Measurements from ENCODE around the gene TTC23.

The TTC23 gene

DNA sequence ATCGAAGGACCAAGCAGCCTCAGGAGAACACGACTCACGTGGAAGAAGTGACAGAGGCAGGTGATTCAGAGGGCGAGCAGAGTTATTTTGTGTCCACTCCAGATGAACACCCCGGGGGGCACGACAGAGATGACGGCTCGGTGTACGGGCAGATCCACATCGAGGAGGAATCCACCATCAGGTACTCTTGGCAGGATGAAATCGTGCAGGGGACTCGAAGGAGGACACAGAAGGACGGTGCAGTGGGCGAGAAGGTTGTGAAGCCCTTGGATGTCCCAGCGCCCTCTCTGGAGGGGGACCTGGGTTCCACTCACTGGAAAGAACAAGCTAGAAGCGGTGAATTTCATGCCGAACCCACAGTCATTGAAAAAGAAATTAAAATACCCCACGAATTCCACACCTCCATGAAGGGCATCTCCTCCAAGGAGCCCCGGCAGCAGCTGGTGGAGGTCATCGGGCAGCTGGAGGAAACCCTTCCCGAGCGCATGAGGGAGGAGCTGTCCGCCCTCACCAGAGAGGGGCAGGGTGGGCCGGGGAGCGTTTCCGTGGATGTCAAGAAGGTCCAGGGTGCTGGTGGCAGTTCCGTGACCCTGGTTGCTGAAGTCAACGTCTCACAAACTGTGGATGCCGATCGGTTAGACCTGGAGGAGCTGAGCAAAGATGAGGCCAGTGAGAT, 118.5 kb downstream of the TTC23 start:
- H3K27me3 ChIP-seq (ENCODE audit: insufficient read depth, low read length) = no peaks in the 10 kb centered on the region
- no peak overlapping the region for H3K4me3 ChIP-seq (ENCODE audit: low read length)
- H3K9ac ChIP-seq (ENCODE audit: low read depth, low read length) = no peak overlapping the region
- no peaks in the 10 kb centered on the region for H3K9me3 ChIP-seq (ENCODE audit: insufficient read depth, low read depth, low read length)
- no peaks in the 10 kb centered on the region for H3K36me3 ChIP-seq (ENCODE audit: insufficient read depth, low read depth, low read length)
- H3K27ac ChIP-seq (ENCODE audit: low read length) = no peak overlapping the region
- no peaks in the 10 kb centered on the region for H3K4me1 ChIP-seq (ENCODE audit: insufficient read depth, low read length)

DNA sequence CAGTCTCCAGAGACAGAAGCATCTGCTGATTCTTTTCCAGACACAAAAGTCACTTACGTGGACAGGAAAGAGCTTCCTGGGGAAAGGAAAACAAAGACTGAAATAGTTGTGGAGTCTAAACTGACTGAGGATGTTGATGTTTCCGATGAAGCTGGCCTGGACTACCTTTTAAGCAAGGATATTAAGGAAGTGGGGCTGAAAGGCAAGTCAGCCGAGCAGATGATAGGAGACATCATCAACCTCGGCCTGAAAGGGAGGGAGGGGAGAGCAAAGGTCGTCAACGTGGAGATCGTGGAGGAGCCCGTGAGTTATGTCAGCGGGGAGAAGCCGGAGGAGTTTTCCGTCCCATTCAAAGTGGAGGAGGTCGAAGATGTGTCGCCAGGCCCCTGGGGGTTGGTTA, 119.1 kb downstream of the TTC23 start:
- no peak overlapping the region for H3K27ac ChIP-seq (ENCODE audit: low read length)
- no peaks in the 10 kb centered on the region for H3K9me3 ChIP-seq (ENCODE audit: insufficient read depth, low read depth, low read length)
- H3K4me3 ChIP-seq (ENCODE audit: low read length) = no peak overlapping the region
- no peaks in the 10 kb centered on the region for H3K27me3 ChIP-seq (ENCODE audit: insufficient read depth, low read length)
- H3K36me3 ChIP-seq (ENCODE audit: insufficient read depth, low read depth, low read length) = no peaks in the 10 kb centered on the region
- no peak overlapping the region for H3K9ac ChIP-seq (ENCODE audit: low read depth, low read length)
- no peaks in the 10 kb centered on the region for H3K4me1 ChIP-seq (ENCODE audit: insufficient read depth, low read length)

DNA sequence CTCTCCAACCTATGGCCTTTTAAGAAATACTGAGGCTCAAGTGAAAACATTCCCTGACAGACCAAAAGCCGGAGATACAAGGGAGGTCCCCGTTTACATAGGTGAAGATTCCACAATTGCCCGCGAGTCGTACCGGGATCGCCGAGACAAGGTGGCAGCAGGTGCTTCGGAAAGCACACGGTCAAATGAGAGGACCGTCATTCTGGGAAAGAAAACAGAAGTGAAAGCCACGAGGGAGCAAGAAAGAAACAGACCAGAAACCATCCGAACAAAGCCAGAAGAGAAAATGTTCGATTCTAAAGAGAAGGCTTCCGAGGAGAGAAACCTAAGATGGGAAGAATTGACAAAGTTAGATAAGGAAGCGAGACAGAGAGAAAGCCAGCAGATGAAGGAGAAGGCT, 119.7 kb downstream of the TTC23 start:
- Histone ChIP-seq H3K36me3 (ENCODE audit: insufficient read depth, low read depth, low read length) (no peaks in the 10 kb centered on the region), H3K9ac (ENCODE audit: low read depth, low read length) (no peak overlapping the region), H3K27ac (ENCODE audit: low read length) (no peak overlapping the region), H3K27me3 (ENCODE audit: insufficient read depth, low read length) (no peaks in the 10 kb centered on the region), H3K4me1 (ENCODE audit: insufficient read depth, low read length) (0 out of 2 replicates have a peak, but pooled peaks cover under 1% of the 10 kb centered on the region), H3K4me3 (ENCODE audit: low read length) (no peak overlapping the region), H3K9me3 (ENCODE audit: insufficient read depth, low read depth, low read length) (no peaks in the 10 kb centered on the region)

DNA sequence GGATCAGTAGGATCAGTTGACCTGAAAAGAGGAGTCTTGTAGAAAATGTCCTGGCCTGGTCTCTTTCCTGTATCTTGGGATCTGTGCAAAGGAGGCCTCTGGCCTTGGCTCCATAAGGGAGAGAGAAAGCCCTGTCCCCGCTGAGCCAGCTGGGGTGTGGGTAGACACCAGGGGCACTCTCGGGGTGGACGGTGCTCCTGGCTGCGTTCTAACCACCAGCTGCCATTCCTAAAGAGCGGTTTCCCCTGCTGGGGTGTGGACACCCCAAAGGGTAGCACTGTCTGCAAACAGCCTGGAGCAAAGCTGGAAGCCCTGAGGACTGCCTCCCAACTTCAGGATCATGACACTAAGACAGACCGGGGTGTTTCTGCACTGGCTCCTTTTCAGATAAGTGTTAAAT, 121.0 kb downstream of the TTC23 start:
- H3K27ac ChIP-seq (ENCODE audit: low read length) = no peak overlapping the region
- H3K9ac ChIP-seq (ENCODE audit: low read depth, low read length) = no peak overlapping the region
- H3K4me3 ChIP-seq (ENCODE audit: low read length) = no peak overlapping the region
- H3K36me3 ChIP-seq (ENCODE audit: insufficient read depth, low read depth, low read length) = no peaks in the 10 kb centered on the region
- H3K27me3 ChIP-seq (ENCODE audit: insufficient read depth, low read length) = no peaks in the 10 kb centered on the region
- peaks cover 4% of the 10 kb centered on the region for H3K4me1 ChIP-seq (ENCODE audit: insufficient read depth, low read length)
- H3K9me3 ChIP-seq (ENCODE audit: insufficient read depth, low read depth, low read length) = no peaks in the 10 kb centered on the region

DNA sequence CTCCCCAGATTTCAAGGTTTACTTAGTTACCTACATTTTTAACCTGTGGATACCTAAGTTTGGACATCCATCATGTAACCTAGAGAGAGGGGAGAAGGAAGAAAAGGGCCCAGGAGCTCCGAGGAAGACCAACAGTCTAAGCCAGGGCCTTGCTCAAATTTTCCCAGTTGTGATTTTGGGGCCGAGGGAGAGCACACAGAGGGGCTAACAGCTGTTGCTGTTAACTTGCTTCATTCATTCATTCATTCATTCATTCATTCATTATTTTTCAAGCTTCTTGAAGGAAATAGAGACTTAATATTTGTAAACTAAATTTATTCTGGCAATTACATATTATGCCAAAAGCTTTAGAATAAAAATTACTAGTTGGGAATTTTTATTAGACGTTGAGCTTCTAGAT, 121.6 kb downstream of the TTC23 start:
- H3K27ac ChIP-seq (ENCODE audit: low read length) = no peak overlapping the region
- H3K4me3 ChIP-seq (ENCODE audit: low read length) = no peak overlapping the region
- no peaks in the 10 kb centered on the region for H3K9me3 ChIP-seq (ENCODE audit: insufficient read depth, low read depth, low read length)
- peaks cover 8% of the 10 kb centered on the region for H3K4me1 ChIP-seq (ENCODE audit: insufficient read depth, low read length)
- no peak overlapping the region for H3K9ac ChIP-seq (ENCODE audit: low read depth, low read length)
- no peaks in the 10 kb centered on the region for H3K27me3 ChIP-seq (ENCODE audit: insufficient read depth, low read length)
- H3K36me3 ChIP-seq (ENCODE audit: insufficient read depth, low read depth, low read length) = no peaks in the 10 kb centered on the region

DNA sequence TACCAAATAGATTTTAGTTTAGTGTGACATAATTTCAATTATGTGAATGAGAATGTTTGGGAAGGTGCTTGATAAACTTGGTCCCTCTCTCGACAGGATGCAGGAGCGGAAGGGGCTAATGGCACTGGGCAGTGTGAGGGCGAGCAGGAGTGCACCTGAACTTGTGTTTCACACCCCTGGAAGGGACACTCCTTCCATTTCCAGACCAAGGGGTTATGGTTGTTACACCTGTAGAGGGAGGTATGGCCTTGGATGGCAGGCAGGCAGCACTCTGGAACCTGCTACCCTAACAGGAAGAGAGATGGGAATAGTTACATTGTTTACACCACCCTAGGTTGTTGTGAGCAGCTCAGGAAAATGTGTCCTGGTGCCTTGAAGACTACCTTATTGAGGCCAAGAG, 122.5 kb downstream of the TTC23 start:
- Histone ChIP-seq H3K4me1 (ENCODE audit: insufficient read depth, low read length) (peaks cover 8% of the 10 kb centered on the region), H3K36me3 (ENCODE audit: insufficient read depth, low read depth, low read length) (no peaks in the 10 kb centered on the region), H3K4me3 (ENCODE audit: low read length) (no peak overlapping the region), H3K27me3 (ENCODE audit: insufficient read depth, low read length) (no peaks in the 10 kb centered on the region), H3K9me3 (ENCODE audit: insufficient read depth, low read depth, low read length) (no peaks in the 10 kb centered on the region), H3K9ac (ENCODE audit: low read depth, low read length) (no peak overlapping the region), H3K27ac (ENCODE audit: low read length) (no peak overlapping the region)

DNA sequence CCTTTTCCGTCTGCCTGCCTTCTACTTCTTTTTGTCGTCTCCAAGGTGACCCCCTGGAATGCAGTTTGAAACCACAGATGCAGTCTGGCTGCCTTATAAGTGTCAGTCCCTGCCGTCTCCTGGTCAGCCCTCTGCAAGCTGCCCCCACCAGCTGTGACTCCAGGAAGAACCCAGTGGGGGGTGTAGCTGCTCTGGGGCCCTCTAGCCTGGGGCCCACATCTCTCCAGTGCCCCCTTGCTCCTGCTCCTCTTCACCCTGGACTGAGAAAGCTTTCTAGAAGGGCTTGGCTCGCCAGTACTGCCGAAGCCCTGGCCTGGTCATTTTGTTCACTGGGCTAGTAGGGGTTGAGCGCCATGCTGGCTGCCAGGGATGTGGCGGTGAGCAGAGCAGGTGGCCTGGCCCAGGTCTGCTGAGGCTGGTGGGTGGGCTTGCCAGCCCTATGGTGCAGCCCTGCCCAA, 123.2 kb downstream of the TTC23 start:
- H3K9ac ChIP-seq (ENCODE audit: low read depth, low read length) = no peak overlapping the region
- no peak overlapping the region for H3K4me3 ChIP-seq (ENCODE audit: low read length)
- H3K36me3 ChIP-seq (ENCODE audit: insufficient read depth, low read depth, low read length) = no peaks in the 10 kb centered on the region
- peaks cover 8% of the 10 kb centered on the region for H3K4me1 ChIP-seq (ENCODE audit: insufficient read depth, low read length)
- H3K27ac ChIP-seq (ENCODE audit: low read length) = no peak overlapping the region
- no peaks in the 10 kb centered on the region for H3K27me3 ChIP-seq (ENCODE audit: insufficient read depth, low read length)
- H3K9me3 ChIP-seq (ENCODE audit: insufficient read depth, low read depth, low read length) = no peaks in the 10 kb centered on the region

DNA sequence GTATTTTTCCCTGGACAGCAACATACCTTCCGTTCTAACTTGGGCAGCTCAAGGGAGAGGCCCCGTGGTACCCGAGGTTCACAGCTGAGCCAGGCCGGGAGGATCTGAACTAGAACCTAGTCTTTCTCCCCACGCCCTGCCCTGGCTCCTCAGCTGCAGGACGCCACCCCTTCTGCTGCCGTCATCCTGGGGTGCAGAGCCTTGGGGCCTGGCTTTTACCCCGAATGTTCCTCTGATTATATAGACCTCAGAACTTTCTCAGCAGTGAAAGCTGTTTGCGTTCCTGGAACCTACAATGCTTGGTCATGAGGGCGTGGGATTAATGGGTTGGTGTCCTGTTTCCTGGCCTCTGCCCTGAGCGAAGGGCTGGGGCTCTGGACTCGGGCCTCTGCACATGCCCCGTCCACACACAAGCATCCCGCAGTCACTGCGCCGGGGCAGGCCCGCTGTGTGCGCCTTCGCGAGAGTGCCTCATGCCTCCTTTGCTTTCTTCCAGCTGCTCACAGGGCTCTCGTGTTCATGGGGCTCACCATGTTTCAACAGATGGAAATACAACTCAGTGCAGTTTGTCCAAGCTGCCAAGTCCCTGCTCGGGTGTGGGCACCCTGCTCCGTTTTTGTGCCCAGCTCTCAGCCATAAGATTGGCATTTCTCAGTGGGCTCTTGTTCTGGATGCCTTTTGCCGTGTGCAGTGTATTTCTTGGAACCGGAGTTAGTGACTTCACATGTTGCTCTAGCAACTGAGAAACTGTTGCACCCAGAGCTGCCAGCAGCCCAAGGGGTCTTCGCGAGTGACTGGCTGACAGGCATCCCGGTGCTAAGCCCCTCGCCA, 124.1 kb downstream of the TTC23 start:
- Histone ChIP-seq H3K9ac (ENCODE audit: low read depth, low read length) (no peak overlapping the region), H3K27me3 (ENCODE audit: insufficient read depth, low read length) (no peaks in the 10 kb centered on the region), H3K9me3 (ENCODE audit: insufficient read depth, low read depth, low read length) (no peaks in the 10 kb centered on the region), H3K36me3 (ENCODE audit: insufficient read depth, low read depth, low read length) (no peaks in the 10 kb centered on the region), H3K4me3 (ENCODE audit: low read length) (no peak overlapping the region), H3K4me1 (ENCODE audit: insufficient read depth, low read length) (peaks cover 8% of the 10 kb centered on the region), H3K27ac (ENCODE audit: low read length) (no peak overlapping the region)

DNA sequence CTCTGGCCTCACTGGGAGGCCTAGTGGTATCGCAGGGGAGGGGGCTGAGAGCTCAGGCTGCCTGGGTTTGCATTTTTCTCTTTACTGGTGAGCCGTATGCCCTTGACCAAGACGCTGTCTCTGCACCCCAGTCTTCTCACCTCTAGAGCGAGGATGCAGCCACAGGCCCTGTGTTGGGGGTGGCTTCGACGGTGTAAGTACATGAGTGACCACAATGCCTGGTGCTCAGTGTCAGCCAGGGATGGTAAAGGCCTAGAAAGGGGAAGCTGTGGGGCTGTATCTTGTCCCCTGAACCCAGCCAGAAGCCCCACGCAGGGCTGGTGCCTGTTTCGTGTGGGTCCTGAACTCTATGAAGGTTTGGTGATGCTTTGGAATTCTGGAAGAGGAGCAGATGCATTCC, 124.7 kb downstream of the TTC23 start:
- no peaks in the 10 kb centered on the region for H3K36me3 ChIP-seq (ENCODE audit: insufficient read depth, low read depth, low read length)
- no peaks in the 10 kb centered on the region for H3K9me3 ChIP-seq (ENCODE audit: insufficient read depth, low read depth, low read length)
- peaks cover 8% of the 10 kb centered on the region for H3K4me1 ChIP-seq (ENCODE audit: insufficient read depth, low read length)
- H3K4me3 ChIP-seq (ENCODE audit: low read length) = no peak overlapping the region
- H3K27ac ChIP-seq (ENCODE audit: low read length) = no peak overlapping the region
- no peak overlapping the region for H3K9ac ChIP-seq (ENCODE audit: low read depth, low read length)
- no peaks in the 10 kb centered on the region for H3K27me3 ChIP-seq (ENCODE audit: insufficient read depth, low read length)

DNA sequence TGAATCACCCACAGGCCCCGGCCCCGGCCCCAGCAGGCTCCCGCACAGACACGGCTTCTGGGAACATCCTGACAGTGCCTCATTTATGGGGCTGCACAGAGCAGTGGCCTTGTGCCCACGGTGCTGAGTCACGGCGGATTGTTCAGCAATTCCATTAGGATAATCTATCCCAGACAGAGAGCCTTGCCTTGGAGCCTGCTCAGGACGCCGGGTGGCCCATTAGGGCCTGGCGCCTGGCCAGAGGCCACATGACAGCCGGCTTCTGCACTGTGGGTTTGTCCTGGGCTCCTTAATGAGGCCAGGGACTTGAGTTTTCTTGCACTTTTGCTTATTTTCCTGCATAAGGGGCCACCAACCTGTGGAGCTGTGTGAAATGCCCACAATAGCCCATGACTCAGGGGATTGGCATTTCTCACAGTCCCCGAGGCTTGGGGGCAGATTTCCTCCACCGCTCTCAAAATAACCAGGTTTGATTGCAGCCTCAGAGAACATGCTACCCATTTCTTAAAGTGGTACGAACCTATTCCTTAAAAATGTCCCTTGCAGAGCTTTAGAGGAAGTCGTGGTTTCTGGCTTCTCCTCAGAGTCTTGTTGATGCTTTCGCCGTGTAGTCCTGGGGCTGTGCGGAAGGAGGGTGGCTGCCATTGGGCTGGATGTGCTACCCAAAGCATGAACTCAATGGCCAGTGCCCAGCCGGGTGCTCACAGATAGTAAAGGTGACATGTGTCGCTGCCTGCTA, 125.5 kb downstream of the TTC23 start:
- Histone ChIP-seq H3K9ac (ENCODE audit: low read depth, low read length) (no peak overlapping the region), H3K4me1 (ENCODE audit: insufficient read depth, low read length) (peaks cover 8% of the 10 kb centered on the region), H3K27me3 (ENCODE audit: insufficient read depth, low read length) (no peaks in the 10 kb centered on the region), H3K9me3 (ENCODE audit: insufficient read depth, low read depth, low read length) (no peaks in the 10 kb centered on the region), H3K4me3 (ENCODE audit: low read length) (no peak overlapping the region), H3K27ac (ENCODE audit: low read length) (no peak overlapping the region), H3K36me3 (ENCODE audit: insufficient read depth, low read depth, low read length) (no peaks in the 10 kb centered on the region)

DNA sequence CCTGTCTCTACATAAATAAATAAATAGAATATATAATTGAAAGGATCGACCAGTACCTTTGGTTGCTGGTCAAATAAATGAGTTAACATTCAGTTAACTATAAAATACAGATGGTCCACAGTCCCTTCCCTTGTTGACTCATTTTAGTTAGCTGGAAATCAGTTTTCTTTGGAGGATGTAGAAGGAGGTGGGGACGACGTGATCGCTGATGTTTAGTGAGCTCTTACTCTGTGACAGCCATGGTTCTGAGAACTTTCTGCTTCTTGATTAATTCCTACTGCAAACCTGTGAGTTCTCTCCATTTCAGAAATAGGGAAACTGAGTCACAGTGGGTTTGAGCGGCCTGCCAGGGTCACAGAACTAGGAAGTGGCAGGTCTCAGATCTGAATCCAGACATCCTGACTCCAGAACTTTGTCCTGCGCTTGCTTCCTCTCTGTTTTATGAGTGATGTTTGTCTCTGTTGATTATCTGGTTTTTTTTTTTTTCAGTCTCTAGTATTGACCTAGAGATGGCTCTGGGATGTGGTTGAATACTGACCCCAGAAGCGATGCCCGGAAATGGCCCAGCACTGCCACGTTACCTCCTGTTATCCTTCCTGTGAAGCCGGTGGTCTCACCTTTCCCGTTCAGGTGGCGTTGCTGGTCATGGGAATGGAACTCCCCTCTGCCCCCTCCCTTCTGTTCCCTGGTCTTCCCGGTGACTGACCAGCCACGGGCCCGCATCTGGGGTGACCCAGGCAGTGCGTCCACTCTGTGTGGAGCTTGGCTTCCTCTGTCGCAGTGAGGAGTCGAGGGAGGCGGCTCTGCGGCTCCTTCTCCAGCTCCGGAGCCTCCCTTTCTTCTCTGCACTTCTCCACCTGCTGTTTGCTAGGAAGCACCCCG, 126.3 kb downstream of the TTC23 start:
- H3K27ac ChIP-seq (ENCODE audit: low read length) = no peak overlapping the region
- H3K4me3 ChIP-seq (ENCODE audit: low read length) = no peak overlapping the region

More for the DNA sequence above, 126.3 kb downstream of the TTC23 start:
- no peaks in the 10 kb centered on the region for H3K9me3 ChIP-seq (ENCODE audit: insufficient read depth, low read depth, low read length)
- no peak overlapping the region for H3K9ac ChIP-seq (ENCODE audit: low read depth, low read length)
- H3K4me1 ChIP-seq (ENCODE audit: insufficient read depth, low read length) = peaks cover 8% of the 10 kb centered on the region
- no peaks in the 10 kb centered on the region for H3K27me3 ChIP-seq (ENCODE audit: insufficient read depth, low read length)
- no peaks in the 10 kb centered on the region for H3K36me3 ChIP-seq (ENCODE audit: insufficient read depth, low read depth, low read length)

Data from iPS-20b (cell line).